A549 (cell line): Measurements from ENCODE around the gene CD5L. TPM values are rescaled to one million over a fixed set of nuclear protein-coding genes. Genes with fewer than 3 reads are reported as not detected.

Experiments used
- ATAC-seq, 2 experiments: fragments of 200-7000 bp in 1 of 2; fragments of >200 bp in 1 of 2; cut with Nextera tagmentation in 1 of 2; cut with Tn5 transposase in 1 of 2; 3 replicates each; pipeline versions ENCODE4 v1.8.0 to v1.9.1; 2018 to 2020; ENCODE audit warnings: mild to moderate bottlenecking in 1 of 2, moderate library complexity in 1 of 2
- CTCF ChIA-PET: fragments of 300-600 bp; sonication (Branson Sonifier 250); formaldehyde crosslinking; extraction: SDS; loops from one replicate; lab custom pipeline; 2021; ENCODE audit warnings: antibody characterized with exemption, inconsistent platforms; lab: Yijun Ruan, JAX
- POLR2A ChIA-PET: fragments of 350-600 bp; formaldehyde crosslinking; extraction: SDS; loops from one replicate; lab custom pipeline; 2021; ENCODE audit warnings: antibody characterized with exemption, inconsistent platforms; lab: Yijun Ruan, JAX
- DNase-seq, 2 experiments: peaks; one replicate each; pipeline versions ENCODE4 v3.0.0 to v3.0.0-alpha.2; 2011 to 2016; ENCODE audit warnings: low read depth in 1 of 2, low spot score in 1 of 2
- FAIRE-seq: peaks from 2 replicates; lab custom pipeline; 2011; peaks lifted over from hg19 to GRCh38; lab: Jason Lieb, UNC
- H3K27ac ChIP-seq, 2 experiments: fragments of >200 bp; sonication (Bioruptor Twin); formaldehyde crosslinking; 3 replicates each; pipeline ENCODE4 v1.5.1; 2016 to 2017
- H3K4me1 ChIP-seq: fragments of >200 bp; sonication (Bioruptor Twin); formaldehyde crosslinking; 3 replicates; pipeline ENCODE4 v1.6.1; 2016
- H3K4me2 ChIP-seq: fragments of >200 bp; sonication (Bioruptor Twin); formaldehyde crosslinking; 3 replicates; pipeline ENCODE4 v1.6.1; 2016
- H3K4me3 ChIP-seq: fragments of >200 bp; sonication (Bioruptor Twin); formaldehyde crosslinking; 3 replicates; pipeline ENCODE4 v1.5.1; 2016
- H3K9me3 ChIP-seq: fragments of >200 bp; sonication (Bioruptor Twin); formaldehyde crosslinking; 3 replicates; pipeline ENCODE4 v1.6.1; 2016
- ATOH8 ChIP-seq: fragments of 250-450 bp; sonication (Bioruptor Pico); IDR thresholded peaks from 2 replicates; pipeline ENCODE4 v1.5.0; 2020; ENCODE audit warnings: low read depth, mild to moderate bottlenecking, moderate library complexity
- CBX8 ChIP-seq: fragments of 200-600 bp; sonication (generic); IDR thresholded peaks from 2 replicates; pipeline ENCODE4 v1.6.1; 2016
- CEBPB ChIP-seq, 2 experiments: fragments of >200 bp in 1 of 2; sonication (Bioruptor Twin) in 1 of 2; formaldehyde crosslinking in 1 of 2; IDR thresholded peaks; 2 replicates each; pipeline ENCODE4 v1.6.1; 2012 to 2016
- CHD2 ChIP-seq: fragments of 150-350 bp; IDR thresholded peaks from 2 replicates; pipeline ENCODE4 v1.6.1; 2014; ENCODE audit warnings: low read length; ENCODE audit not compliant: partially characterized antibody
- E2F6 ChIP-seq: IDR thresholded peaks from 2 replicates; pipeline ENCODE4 v1.6.1; 2012; ENCODE audit warnings: low read depth, borderline replicate concordance
- EHF ChIP-seq: fragments of 250-450 bp; sonication (Bioruptor Pico); IDR thresholded peaks from 2 replicates; pipeline ENCODE4 v1.5.0; 2020; ENCODE audit warnings: mild to moderate bottlenecking
- EHMT2 ChIP-seq: fragments of 200-600 bp; sonication (generic); IDR thresholded peaks from 2 replicates; pipeline ENCODE4 v1.6.1; 2016; ENCODE audit warnings: antibody characterized with exemption, low read depth, mild to moderate bottlenecking, moderate library complexity
- EP300 ChIP-seq, 2 experiments: fragments of >200 bp; sonication (Bioruptor Twin); formaldehyde crosslinking; IDR thresholded peaks; 2 replicates in 1 of 2; 3 replicates in 1 of 2; pipeline ENCODE4 v1.6.1; 2016 to 2017
- FOXS1 ChIP-seq: fragments of 250-450 bp; sonication (Bioruptor Pico); IDR thresholded peaks from 2 replicates; pipeline ENCODE4 v1.5.0; 2020; ENCODE audit warnings: mild to moderate bottlenecking, moderate library complexity
- HES2 ChIP-seq: fragments of >200 bp; sonication (Bioruptor Twin); formaldehyde crosslinking; IDR thresholded peaks from 2 replicates; pipeline ENCODE4 v1.6.1; 2016
- HEYL ChIP-seq: fragments of 250-450 bp; sonication (Bioruptor Pico); IDR thresholded peaks from 2 replicates; pipeline ENCODE4 v1.8.0; 2021; ENCODE audit warnings: mild to moderate bottlenecking, moderate library complexity
- HOXB13 ChIP-seq: fragments of 250-450 bp; sonication (Bioruptor Pico); IDR thresholded peaks from 2 replicates; pipeline ENCODE4 v1.5.0; 2020; ENCODE audit warnings: low read depth, mild to moderate bottlenecking, moderate library complexity
- JUN ChIP-seq, 2 experiments: fragments of >200 bp; sonication (Bioruptor Twin); formaldehyde crosslinking; IDR thresholded peaks; 2 replicates in 1 of 2; 3 replicates in 1 of 2; pipeline ENCODE4 v1.6.1; 2016 to 2017
- KDM5A ChIP-seq: fragments of 200-600 bp; sonication (generic); IDR thresholded peaks from 2 replicates; pipeline ENCODE4 v1.6.1; 2016; ENCODE audit warnings: antibody characterized with exemption, mild to moderate bottlenecking
- MAFK ChIP-seq: fragments of 450-650 bp; IDR thresholded peaks from 2 replicates; pipeline ENCODE4 v1.6.1; 2014; ENCODE audit not compliant: partially characterized antibody
- NPAS2 ChIP-seq: fragments of 250-450 bp; sonication (Bioruptor Pico); IDR thresholded peaks from 2 replicates; pipeline ENCODE4 v1.8.0; 2022; ENCODE audit warnings: mild to moderate bottlenecking, moderate library complexity, borderline replicate concordance
- NR3C1 ChIP-seq: fragments of >200 bp; sonication (Bioruptor Twin); formaldehyde crosslinking; IDR thresholded peaks from 3 replicates; pipeline ENCODE4 v1.6.1; 2017
- PHF8 ChIP-seq: fragments of 200-600 bp; sonication (generic); IDR thresholded peaks from 2 replicates; pipeline ENCODE4 v1.6.1; 2016; ENCODE audit warnings: low read depth, mild to moderate bottlenecking, antibody characterized with exemption, moderate library complexity, borderline replicate concordance
- RARB ChIP-seq: fragments of 250-450 bp; sonication (Bioruptor Pico); IDR thresholded peaks from 2 replicates; pipeline ENCODE4 v1.8.0; 2021; ENCODE audit warnings: mild to moderate bottlenecking, moderate library complexity
- RNF2 ChIP-seq: fragments of 200-600 bp; sonication (generic); IDR thresholded peaks from 2 replicates; pipeline ENCODE4 v1.6.1; 2016; ENCODE audit warnings: low read depth, mild to moderate bottlenecking, antibody characterized with exemption, moderate library complexity, borderline replicate concordance
- SMC3 ChIP-seq: fragments of >200 bp; sonication (Bioruptor Twin); formaldehyde crosslinking; IDR thresholded peaks from 3 replicates; pipeline ENCODE4 v1.6.1; 2018; ENCODE audit warnings: inconsistent platforms
- USF2 ChIP-seq: fragments of 450-650 bp; IDR thresholded peaks from 2 replicates; pipeline ENCODE4 v1.6.1; 2014; ENCODE audit warnings: antibody characterized with exemption
- ZC3H11A ChIP-seq: fragments of 450-650 bp; IDR thresholded peaks from 2 replicates; pipeline ENCODE4 v1.6.1; 2014; ENCODE audit warnings: antibody characterized with exemption, mild to moderate bottlenecking
- WGBS: methylation state at CpG from one replicate; pipeline ENCODE4 v1.1.6; 2017; ENCODE audit errors: missing lambda C conversion rate; 5-methylcytosine and 5-hydroxymethylcytosine counted together
- polyA plus RNA-seq, 4 experiments: library from polyadenylated mRNA; depleted of rRNA in 3 of 4; stranded (reverse); fragments of >200 nt; fragmentation: RNase III in 1 of 4; extraction: RNeasy Plus Mini Kit Qiagen cat#74134 plus additional on column Dnase treatment in 1 of 4; gene quantifications; 2 replicates in 3 of 4; 3 replicates in 1 of 4; pipeline ENCODE4 v1.2.3, GENCODE V29; 2011 to 2017

CD5L gene
- polyA plus RNA-seq, 2 of the 4 experiments (the other 2 are of a cell fraction) = not detected

GRCh38 chr1:157868654-157869053 is 27.0 kb upstream of the CD5L start (continued):
- TF ChIP-seq CBX8 (no peak), USF2 (no peak)

GRCh38 chr1:157862114-157863070 is 20.8 kb upstream of the CD5L start:
- CTCF ChIA-PET = interaction anchor here (0.6 kb wide), 2 partner anchors 29 to 34 kb away, joined by 3 to 4 read pairs; no protein-coding TSS in a partner anchor
- DNase-seq = no peak
- 16% methylated on average over 6 of the region's 6 CpGs for WGBS
- FAIRE-seq = no peak
- TF ChIP-seq ATOH8 (CRISPR knock-in tag) = no peak
- no peak for TF ChIP-seq HES2
- no peak for TF ChIP-seq PHF8
- no peak for TF ChIP-seq CEBPB (IDR thresholded peaks at IDR 0.05)
- H3K4me3 ChIP-seq = no peak overlapping the region
- ATAC-seq = peak in 1 of 2 experiments; percentile 47; a peak in 1 of 6 replicates
- no peaks in the 10 kb centered on the region for H3K4me1 ChIP-seq
- no peak overlapping the region for H3K27ac ChIP-seq
- H3K4me2 ChIP-seq = no peak overlapping the region
- POLR2A ChIA-PET = interaction anchor here (0.7 kb wide), 1 partner anchor 893 kb away, joined by 3 read pairs; no protein-coding TSS in a partner anchor
- no peaks in the 10 kb centered on the region for H3K9me3 ChIP-seq

GRCh38 chr1:157856538-157856937 is 14.9 kb upstream of the CD5L start:
- no peak overlapping the region for H3K4me2 ChIP-seq
- H3K9me3 ChIP-seq = no peaks in the 10 kb centered on the region
- DNase-seq = no peak
- CTCF ChIA-PET = no interaction called here
- no peak overlapping the region for H3K4me3 ChIP-seq
- POLR2A ChIA-PET = no interaction called here
- no peak overlapping the region for H3K27ac ChIP-seq
- H3K4me1 ChIP-seq = no peaks in the 10 kb centered on the region
- no peak for FAIRE-seq
- TF ChIP-seq JUN (IDR thresholded peaks at IDR 0.05) (no peak), MAFK (no peak), CBX8 (no peak), E2F6 (no peak), RARB (CRISPR knock-in tag) (no peak), EHF (no peak), HEYL (no peak), RNF2 (no peak), CHD2 (no peak), ZC3H11A (no peak), HOXB13 (CRISPR knock-in tag) (no peak), NR3C1 (no peak), FOXS1 (CRISPR knock-in tag) (no peak), SMC3 (no peak), EP300 (IDR thresholded peaks at IDR 0.05) (no peak), HES2 (no peak), EHMT2 (no peak), KDM5A (no peak), NPAS2 (CRISPR knock-in tag) (no peak)
- 27% methylated on average over 2 of the region's 2 CpGs for WGBS
- no peak for ATAC-seq
